HUES64 (cell line): ENCODE data around the gene NRP1.
"Not testable (repeated sequence)": the region's sequence is repeated elsewhere in the genome, so short reads cannot be mapped to it uniquely, and the experiment has no call there.

ENCODE experiments used
- H3K27ac ChIP-seq: 2 replicates; pipeline ENCODE4 v1.7.0; 2013; ENCODE audit warnings: low read depth, low read length, inconsistent platforms
- H3K27me3 ChIP-seq: 2 replicates; pipeline ENCODE4 v1.6.1; 2013; ENCODE audit warnings: mild to moderate bottlenecking, low read length; ENCODE audit not compliant: insufficient read depth
- H3K36me3 ChIP-seq: 2 replicates; pipeline ENCODE4 v1.6.1; 2013; ENCODE audit warnings: mild to moderate bottlenecking, low read length; ENCODE audit not compliant: insufficient read depth
- H3K4me1 ChIP-seq: 2 replicates; pipeline ENCODE4 v1.6.1; 2013; ENCODE audit warnings: mild to moderate bottlenecking, low read length, moderate library complexity; ENCODE audit not compliant: insufficient read depth
- H3K4me3 ChIP-seq: 2 replicates; pipeline ENCODE4 v1.5.1; 2013; ENCODE audit warnings: mild to moderate bottlenecking, low read length, moderate library complexity
- H3K9ac ChIP-seq: 2 replicates; pipeline ENCODE4 v1.6.1; 2013; ENCODE audit warnings: mild to moderate bottlenecking, low read depth, low read length
- H3K9me3 ChIP-seq: 2 replicates; pipeline ENCODE4 v1.6.1; 2013; ENCODE audit warnings: low read depth, low read length; ENCODE audit not compliant: insufficient read depth
- WGBS: fragments of 150-250, 120-280 bp; methylation state at CpG from one replicate; pipeline ENCODE4 v1.1.7; 2013; ENCODE audit warnings: missing lambda C conversion rate; 5-methylcytosine and 5-hydroxymethylcytosine counted together

The NRP1 gene

DNA sequence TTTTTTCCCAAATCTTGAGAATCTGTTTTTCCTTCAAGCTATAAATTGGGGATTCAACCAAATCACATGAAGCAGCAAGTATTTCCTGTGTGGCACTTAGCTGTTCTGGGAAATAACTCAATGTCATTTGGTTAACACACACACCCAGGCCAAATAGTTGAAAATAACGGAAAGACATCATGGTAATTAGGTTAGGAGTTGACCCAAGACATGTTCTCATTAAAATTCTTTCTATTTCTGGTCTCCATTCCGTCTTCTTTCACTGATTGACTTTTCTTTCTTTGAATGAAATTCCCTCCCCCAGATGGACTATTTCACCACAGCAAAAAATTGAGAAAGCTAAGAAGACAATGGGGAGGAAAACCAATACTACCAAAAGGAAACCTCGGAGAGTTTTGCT, 30.5 kb downstream of the NRP1 start:
- no peaks in the 10 kb centered on the region for H3K9me3 ChIP-seq
- no peaks in the 10 kb centered on the region for H3K27me3 ChIP-seq
- 92% methylated on average over 3 of the region's 3 CpGs for WGBS
- no peak overlapping the region for H3K4me3 ChIP-seq
- no peaks in the 10 kb centered on the region for H3K36me3 ChIP-seq
- no peak overlapping the region for H3K9ac ChIP-seq
- peaks cover 4% of the 10 kb centered on the region; the same call in 1 of the 2 replicates for H3K4me1 ChIP-seq
- H3K27ac ChIP-seq: no peak overlapping the region

DNA sequence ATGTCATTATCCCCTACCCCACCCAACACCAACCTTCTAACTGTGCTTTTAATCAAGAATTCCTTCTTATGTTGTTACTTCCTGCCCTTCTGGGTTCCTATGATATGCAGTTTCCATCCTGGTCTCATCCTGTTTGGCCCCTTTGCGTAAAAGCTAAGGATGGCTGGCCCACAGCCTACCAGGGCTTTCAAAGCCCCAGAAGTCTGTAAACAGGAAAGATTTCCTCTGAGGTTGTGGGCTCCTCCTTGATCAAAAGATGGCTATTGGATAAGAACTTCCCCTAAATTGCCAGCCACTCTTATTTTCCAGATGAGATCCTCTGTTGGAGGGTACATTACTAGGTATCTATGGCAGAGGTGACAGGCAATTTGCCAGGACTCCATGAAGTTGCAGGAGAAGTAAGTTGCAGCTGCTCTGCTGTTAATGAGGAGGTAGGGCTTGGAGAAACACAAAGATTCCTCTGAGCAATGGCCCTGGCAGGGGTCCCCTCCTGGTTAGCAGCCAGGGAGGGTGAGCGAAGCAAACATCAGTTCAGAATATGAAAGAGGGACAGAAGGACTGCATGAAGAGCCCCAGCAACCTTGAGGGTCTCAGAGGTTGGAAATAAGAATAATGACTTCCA, 32.1 kb downstream of the NRP1 start:
- Histone ChIP-seq H3K9ac (no peak overlapping the region), H3K27me3 (no peaks in the 10 kb centered on the region), H3K4me1 (peaks cover 4% of the 10 kb centered on the region; the same call in 1 of the 2 replicates), H3K27ac (no peak overlapping the region), H3K4me3 (no peak overlapping the region), H3K9me3 (no peaks in the 10 kb centered on the region), H3K36me3 (no peaks in the 10 kb centered on the region)
- WGBS: 82% methylated on average over 2 of the region's 2 CpGs

DNA sequence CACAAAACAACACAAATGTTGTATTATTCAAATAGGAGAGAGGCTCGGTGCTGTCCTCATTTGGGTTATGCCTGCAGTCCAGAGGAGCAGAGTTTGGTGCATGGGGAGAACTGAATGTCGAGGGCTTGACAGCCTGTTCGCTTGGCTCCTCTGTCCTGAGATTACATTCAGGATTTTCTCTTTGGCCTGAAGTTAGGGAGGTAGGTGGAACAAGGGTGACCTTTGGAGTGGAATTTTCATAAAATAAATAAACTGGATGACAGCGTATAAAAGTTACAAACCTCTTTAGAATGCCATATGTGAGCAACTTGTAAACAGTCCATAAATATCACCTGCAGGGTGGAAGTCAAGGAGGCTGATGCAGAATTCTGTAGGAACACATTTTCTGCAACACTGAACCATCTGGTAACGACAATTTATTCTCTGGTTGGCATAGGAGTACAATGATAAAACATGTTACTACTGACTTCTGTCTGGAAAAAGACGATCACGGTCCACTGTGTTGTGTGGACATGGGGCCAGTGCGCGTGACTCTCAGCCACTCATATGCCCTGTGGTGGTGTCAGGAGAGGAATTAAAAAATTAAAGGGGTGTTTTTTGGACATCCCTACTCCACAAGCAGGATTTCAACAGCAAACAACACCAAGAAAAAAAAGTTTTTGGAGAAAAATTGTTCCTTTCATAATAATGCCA, 33.2 kb downstream of the NRP1 start:
- Histone ChIP-seq H3K9me3 (no peaks in the 10 kb centered on the region), H3K4me1 (peaks cover 4% of the 10 kb centered on the region; the same call in 1 of the 2 replicates), H3K9ac (no peak overlapping the region), H3K27ac (no peak overlapping the region), H3K36me3 (no peaks in the 10 kb centered on the region), H3K27me3 (no peaks in the 10 kb centered on the region), H3K4me3 (no peak overlapping the region)
- 98% methylated on average over 8 of the region's 9 CpGs for WGBS

DNA sequence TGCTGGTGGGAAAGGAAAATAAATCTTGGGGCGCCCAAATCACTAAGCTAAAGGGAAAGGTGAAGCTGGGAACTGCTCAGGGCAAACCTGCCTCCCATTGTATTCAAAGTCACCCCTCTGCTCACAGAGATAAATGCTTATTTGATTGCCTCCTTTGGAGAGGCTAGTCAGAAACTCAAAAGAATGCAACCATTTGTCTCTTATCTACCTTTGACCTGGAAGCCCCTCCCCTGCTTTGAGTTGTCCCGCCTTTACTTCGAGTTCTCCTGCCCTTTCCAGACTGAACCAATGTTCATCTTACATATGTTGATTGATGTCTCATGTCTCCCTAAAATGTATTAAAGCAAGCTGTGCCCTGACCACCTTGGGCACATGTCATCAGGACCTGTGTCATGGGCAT, 33.9 kb downstream of the NRP1 start:
- not testable (repeated sequence) for H3K27me3 ChIP-seq, H3K9ac ChIP-seq, H3K27ac ChIP-seq, H3K4me1 ChIP-seq, H3K9me3 ChIP-seq, H3K36me3 ChIP-seq, H3K4me3 ChIP-seq
- 80% methylated on average over 3 of the region's 3 CpGs for WGBS

DNA sequence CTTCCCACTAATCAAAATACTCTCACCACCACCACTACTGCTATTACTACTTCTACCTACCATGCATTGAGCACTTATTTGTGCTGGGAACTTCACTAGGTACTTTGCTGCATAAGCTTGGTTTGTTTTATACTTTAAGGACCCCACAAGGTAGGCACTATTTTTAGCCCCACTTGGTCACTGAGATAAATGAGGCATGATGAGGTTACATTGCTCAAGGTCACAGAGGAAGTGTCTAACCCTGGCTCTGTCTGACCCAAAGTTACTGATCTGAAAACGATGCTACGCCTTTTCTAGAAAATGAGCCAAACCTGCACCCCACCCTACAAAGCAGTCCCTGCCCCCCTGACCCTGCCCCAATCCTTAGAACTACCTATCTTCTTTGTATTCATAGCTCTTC, 35.6 kb downstream of the NRP1 start:
- H3K27me3 ChIP-seq: no peaks in the 10 kb centered on the region
- H3K27ac ChIP-seq: no peak overlapping the region
- peaks cover 4% of the 10 kb centered on the region; the same call in 1 of the 2 replicates for H3K4me1 ChIP-seq
- no peak overlapping the region for H3K9ac ChIP-seq
- 69% methylated on average over 2 of the region's 2 CpGs for WGBS
- no peaks in the 10 kb centered on the region for H3K36me3 ChIP-seq
- H3K4me3 ChIP-seq: no peak overlapping the region
- no peaks in the 10 kb centered on the region for H3K9me3 ChIP-seq

DNA sequence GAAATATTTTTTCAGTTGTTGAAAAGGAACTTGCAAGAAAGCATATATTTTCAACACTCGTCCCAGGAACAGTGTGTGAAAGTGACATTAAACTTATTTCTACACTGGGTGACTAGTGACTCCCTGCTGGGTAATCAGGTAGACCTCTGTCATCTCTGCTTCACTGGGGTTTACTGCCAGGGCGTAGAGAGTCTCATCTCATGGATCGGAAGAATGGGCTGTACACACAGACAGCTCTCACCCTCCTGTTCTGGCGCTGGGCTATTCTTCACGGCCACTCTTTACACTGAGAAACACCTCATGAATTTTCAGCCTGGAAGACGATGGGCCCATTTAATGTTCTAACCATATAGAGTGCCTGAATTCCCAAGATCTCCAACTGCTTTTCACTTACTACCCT, 36.4 kb downstream of the NRP1 start:
- H3K4me3 ChIP-seq: no peak overlapping the region
- H3K27ac ChIP-seq: no peak overlapping the region
- 93% methylated on average over 6 of the region's 6 CpGs for WGBS
- no peaks in the 10 kb centered on the region for H3K9me3 ChIP-seq
- H3K27me3 ChIP-seq: no peaks in the 10 kb centered on the region
- no peak overlapping the region for H3K9ac ChIP-seq
- H3K4me1 ChIP-seq: peaks cover 4% of the 10 kb centered on the region; the same call in 1 of the 2 replicates
- H3K36me3 ChIP-seq: no peaks in the 10 kb centered on the region

DNA sequence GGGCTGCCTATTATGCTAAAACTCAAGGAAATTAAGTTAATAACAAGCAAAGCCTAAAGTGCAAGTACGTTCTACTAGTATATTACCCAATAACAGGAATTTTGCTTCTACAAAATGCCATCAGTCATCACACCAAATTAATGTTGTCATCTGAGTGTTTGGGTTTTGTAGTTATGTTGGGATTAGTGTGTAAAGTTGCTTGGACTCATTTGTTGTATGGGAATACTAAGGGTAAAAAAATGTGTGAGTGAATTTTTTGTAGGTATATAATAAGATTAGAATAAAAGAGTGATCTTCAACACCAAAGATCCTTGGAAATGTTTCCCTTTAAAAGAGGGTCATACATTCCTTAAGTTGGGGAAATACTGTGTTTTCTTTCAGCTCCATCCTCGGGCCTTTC, 38.6 kb downstream of the NRP1 start:
- no peaks in the 10 kb centered on the region for H3K9me3 ChIP-seq
- peaks cover 11% of the 10 kb centered on the region for H3K4me1 ChIP-seq
- no peak overlapping the region for H3K9ac ChIP-seq
- 90% methylated on average over 1 of the region's 2 CpGs for WGBS
- H3K27ac ChIP-seq: no peak overlapping the region
- H3K27me3 ChIP-seq: no peaks in the 10 kb centered on the region
- H3K36me3 ChIP-seq: no peaks in the 10 kb centered on the region
- no peak overlapping the region for H3K4me3 ChIP-seq

DNA sequence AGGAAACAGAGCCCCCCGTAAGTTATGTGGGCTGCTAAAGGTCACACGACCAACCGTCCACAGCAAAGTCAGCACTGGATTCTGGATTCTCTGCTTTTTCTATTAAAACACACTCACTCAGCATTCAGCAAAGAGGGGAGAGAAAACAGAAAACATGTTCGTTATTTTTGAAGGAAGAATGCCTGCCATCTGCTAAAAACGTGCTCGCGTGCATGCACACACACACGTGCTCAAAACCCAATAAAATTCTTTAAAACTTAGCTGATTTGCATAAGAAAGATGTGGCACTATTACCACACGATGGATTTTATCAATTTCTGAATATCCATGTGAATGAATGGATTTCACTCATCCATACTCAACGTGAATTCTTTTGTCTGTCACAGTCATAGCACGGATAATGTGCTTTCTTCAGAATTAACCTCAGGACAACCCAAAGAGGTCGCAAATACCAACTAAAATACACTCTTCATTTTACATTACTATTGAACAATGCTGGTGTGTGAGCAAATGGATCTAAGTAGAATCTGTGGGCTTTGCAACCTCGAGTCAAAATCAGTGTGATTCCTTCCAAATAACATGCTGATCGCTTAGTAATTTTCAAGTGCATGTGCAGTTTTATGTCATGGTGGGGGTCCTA, 40.8 kb downstream of the NRP1 start:
- 92% methylated on average over 14 of the region's 14 CpGs for WGBS

DNA sequence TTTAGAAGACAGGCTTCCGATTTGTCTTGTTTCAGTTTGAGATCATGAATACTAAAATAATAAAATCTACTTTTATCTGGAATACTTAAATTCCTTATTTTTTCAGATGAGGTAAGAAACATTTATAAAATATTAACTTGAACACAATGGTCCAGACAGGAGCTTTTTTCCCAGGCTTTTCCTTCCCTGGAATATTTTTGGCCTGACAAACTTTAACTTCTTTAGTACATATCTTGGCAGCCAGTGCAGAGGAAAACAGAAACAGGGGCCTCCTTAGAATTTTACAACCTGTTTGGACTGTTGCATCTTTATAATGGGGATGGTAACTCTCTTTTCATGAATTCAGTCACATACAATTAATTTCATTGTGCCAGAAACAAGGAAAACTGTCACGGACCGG, 41.4 kb downstream of the NRP1 start:
- H3K4me3 ChIP-seq: no peak overlapping the region
- no peak overlapping the region for H3K27ac ChIP-seq
- H3K36me3 ChIP-seq: no peaks in the 10 kb centered on the region
- no peak overlapping the region for H3K9ac ChIP-seq
- H3K27me3 ChIP-seq: no peaks in the 10 kb centered on the region
- H3K4me1 ChIP-seq: peaks cover 22% of the 10 kb centered on the region
- 94% methylated on average over 3 of the region's 3 CpGs for WGBS
- H3K9me3 ChIP-seq: no peaks in the 10 kb centered on the region

More for the DNA sequence above, 40.8 kb downstream of the NRP1 start:
- Histone ChIP-seq H3K4me1 (peaks cover 22% of the 10 kb centered on the region), H3K9ac (no peak overlapping the region), H3K27ac (no peak overlapping the region), H3K9me3 (no peaks in the 10 kb centered on the region), H3K27me3 (no peaks in the 10 kb centered on the region), H3K4me3 (no peak overlapping the region), H3K36me3 (no peaks in the 10 kb centered on the region)

DNA sequence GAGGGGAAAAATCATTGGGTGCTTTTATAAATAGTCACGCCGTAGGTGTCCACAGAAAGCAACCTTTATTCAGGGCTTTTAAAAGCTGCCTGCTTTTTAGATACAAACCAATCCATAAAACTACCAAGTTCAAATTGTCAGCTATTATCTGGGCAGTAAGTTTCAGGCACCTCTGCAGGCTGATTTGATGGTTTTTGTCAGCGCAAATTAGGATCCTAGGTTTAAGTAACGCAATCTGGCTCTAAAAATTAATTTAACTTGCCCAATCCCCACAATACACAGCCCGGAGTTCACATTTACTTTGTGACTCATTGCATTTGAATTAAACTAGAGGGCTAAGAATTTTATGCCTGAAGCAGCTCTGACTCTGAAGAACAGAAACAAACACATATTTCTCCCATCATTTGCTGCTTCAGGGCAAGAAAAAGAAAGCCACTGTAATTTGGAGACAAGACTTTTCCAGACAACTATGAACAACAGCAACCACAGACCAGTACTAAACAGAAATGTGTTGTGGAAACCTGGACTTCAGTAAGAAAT, 43.3 kb downstream of the NRP1 start:
- Histone ChIP-seq H3K9ac (no peak overlapping the region), H3K27ac (no peak overlapping the region), H3K9me3 (no peaks in the 10 kb centered on the region), H3K4me1 (peaks cover 22% of the 10 kb centered on the region), H3K36me3 (no peaks in the 10 kb centered on the region), H3K27me3 (no peaks in the 10 kb centered on the region), H3K4me3 (no peak overlapping the region)
- WGBS: 83% methylated on average over 5 of the region's 5 CpGs

DNA sequence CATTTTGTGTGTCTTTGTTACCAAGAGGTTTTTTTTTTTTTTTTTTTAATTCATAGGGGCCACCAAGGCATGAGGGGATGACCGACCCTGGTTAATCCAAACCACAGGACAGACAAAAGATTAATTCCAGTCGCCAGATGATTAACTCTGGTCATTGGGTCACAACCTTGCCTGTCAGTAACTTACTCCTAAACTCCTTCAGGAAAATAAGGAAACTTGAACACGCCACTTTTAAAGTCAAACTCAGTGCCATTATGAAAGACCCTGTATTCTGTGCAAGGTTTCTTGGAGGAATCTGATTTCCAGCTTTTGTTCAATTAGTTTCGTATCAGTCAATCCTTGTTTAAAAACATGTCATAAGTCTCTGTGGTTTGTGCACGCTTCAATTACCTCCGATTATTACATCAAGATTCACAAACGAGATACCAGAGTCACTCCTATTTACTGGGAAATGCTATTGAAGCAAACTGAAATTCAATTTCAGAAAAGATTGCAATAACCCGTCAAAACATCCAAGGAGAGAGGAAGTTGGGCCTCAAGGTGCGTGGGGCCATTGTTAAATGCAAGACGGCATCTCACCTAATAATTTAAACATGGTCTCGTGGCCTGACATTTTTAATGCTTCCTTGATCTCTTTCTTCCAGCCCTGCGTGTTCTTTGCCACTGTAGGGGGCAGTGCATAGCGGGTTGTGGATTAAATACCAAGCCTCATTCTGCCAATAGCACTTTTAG, 44.0 kb downstream of the NRP1 start:
- H3K27ac ChIP-seq: no peak overlapping the region
- WGBS: 82% methylated on average over 13 of the region's 13 CpGs
- no peak overlapping the region for H3K9ac ChIP-seq
- H3K4me3 ChIP-seq: no peak overlapping the region
- peaks cover 22% of the 10 kb centered on the region for H3K4me1 ChIP-seq
- no peaks in the 10 kb centered on the region for H3K36me3 ChIP-seq
- no peaks in the 10 kb centered on the region for H3K27me3 ChIP-seq
- no peaks in the 10 kb centered on the region for H3K9me3 ChIP-seq
